BE2C (cell line): ENCODE data around the gene MEIS2.

ENCODE experiments used
- DNase-seq: peaks from one replicate; pipeline ENCODE4 v3.0.0-alpha.2; 2020
- H3K27me3 ChIP-seq: fragments of 250-450 bp; sonication (Bioruptor Pico); 2 replicates; pipeline ENCODE4 v1.5.1; 2020; ENCODE audit warnings: mild to moderate bottlenecking
- H3K36me3 ChIP-seq: fragments of 250-450 bp; sonication (Bioruptor Pico); 2 replicates; pipeline ENCODE4 v1.5.1; 2020; ENCODE audit warnings: mild to moderate bottlenecking
- H3K4me1 ChIP-seq: fragments of 250-450 bp; sonication (Bioruptor Pico); 2 replicates; pipeline ENCODE4 v1.5.1; 2020
- H3K4me3 ChIP-seq: 2 replicates; pipeline ENCODE4 v1.5.1; 2011; ENCODE audit warnings: low read depth, low read length
- H3K9me3 ChIP-seq: fragments of 250-450 bp; sonication (Bioruptor Pico); 2 replicates; pipeline ENCODE4 v1.5.1; 2020
- TF ChIP-seq, protein P1 (sequence below): IDR thresholded peaks from 2 replicates; pipeline ENCODE4 v1.5.1; 2012; ENCODE audit warnings: mild to moderate bottlenecking, low read depth, low read length

MEIS2 gene

DNA sequence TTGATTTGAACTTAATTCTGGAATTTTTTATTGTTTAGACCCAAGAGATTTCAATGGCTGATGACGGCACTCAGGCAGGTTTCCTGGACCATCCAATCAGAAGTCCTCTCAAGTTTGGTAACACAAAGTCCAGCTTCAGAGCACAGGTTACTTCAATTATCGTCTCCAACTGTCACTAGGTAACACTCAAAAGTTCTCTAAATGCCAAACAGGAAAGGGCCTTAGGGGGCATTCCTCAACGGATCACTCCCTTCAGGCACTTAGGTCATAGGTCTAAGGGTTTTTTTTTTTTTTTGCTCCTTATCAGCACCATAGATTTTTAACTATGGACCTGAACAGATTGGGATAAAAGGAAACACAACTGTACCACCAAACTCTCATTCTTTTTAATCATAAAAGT is 85.8 kb downstream of the MEIS2 start:
- Histone ChIP-seq H3K27me3 (no peaks in the 10 kb centered on the region), H3K36me3 (peaks cover 45% of the 10 kb centered on the region), H3K4me1 (peaks cover 29% of the 10 kb centered on the region), H3K4me3 (no peak overlapping the region), H3K9me3 (no peaks in the 10 kb centered on the region)
- no peak for DNase-seq
- TF ChIP-seq, protein P1, sequence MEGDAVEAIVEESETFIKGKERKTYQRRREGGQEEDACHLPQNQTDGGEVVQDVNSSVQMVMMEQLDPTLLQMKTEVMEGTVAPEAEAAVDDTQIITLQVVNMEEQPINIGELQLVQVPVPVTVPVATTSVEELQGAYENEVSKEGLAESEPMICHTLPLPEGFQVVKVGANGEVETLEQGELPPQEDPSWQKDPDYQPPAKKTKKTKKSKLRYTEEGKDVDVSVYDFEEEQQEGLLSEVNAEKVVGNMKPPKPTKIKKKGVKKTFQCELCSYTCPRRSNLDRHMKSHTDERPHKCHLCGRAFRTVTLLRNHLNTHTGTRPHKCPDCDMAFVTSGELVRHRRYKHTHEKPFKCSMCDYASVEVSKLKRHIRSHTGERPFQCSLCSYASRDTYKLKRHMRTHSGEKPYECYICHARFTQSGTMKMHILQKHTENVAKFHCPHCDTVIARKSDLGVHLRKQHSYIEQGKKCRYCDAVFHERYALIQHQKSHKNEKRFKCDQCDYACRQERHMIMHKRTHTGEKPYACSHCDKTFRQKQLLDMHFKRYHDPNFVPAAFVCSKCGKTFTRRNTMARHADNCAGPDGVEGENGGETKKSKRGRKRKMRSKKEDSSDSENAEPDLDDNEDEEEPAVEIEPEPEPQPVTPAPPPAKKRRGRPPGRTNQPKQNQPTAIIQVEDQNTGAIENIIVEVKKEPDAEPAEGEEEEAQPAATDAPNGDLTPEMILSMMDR: no peak

DNA sequence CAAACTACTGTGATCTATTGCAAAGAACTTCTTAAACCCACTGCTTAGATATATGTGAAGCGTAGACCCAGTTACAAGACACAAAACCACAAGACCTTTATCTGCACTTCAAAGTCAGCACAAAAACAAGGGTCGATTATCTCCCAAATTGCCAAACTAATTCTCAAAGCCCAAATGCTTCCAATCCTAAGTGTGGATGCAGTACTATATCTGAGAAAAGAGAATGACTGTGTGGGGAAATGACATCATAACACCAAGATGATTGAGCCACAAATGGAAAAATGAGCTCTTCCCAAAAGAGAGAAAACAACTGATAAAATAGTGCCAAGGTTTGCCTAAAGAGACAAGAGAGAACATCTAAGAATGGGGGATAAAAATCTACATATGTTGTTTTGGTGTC is 86.2 kb downstream of the MEIS2 start:
- DNase-seq: no peak
- Histone ChIP-seq H3K4me3 (no peak overlapping the region), H3K9me3 (no peaks in the 10 kb centered on the region), H3K27me3 (no peaks in the 10 kb centered on the region), H3K36me3 (peaks cover 41% of the 10 kb centered on the region), H3K4me1 (peaks cover 25% of the 10 kb centered on the region)
- TF ChIP-seq, protein P1: no peak

DNA sequence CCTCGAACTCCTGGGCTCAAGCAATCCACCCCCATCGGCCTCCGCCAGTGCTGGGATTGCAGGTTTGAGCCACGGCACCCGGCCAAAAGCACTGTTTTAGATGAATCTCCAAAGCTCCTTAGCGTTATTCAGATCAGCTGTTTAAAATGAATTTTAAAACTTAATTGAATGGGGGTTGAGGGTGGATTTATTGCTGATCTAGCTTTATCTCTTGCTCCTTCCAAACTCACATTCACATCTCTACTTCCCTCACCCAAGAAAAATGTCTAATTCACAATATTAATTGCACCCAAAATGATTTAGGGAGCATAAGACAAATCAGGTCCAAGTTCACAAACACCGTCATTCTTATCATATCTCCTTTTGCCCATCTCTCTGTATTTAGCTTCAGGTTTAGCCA is 89.8 kb downstream of the MEIS2 start:
- H3K27me3 ChIP-seq: no peaks in the 10 kb centered on the region
- no peak for DNase-seq
- H3K4me3 ChIP-seq: no peak overlapping the region
- peaks cover 33% of the 10 kb centered on the region for H3K36me3 ChIP-seq
- TF ChIP-seq, protein P1: no peak
- H3K4me1 ChIP-seq: peaks cover 11% of the 10 kb centered on the region
- H3K9me3 ChIP-seq: no peaks in the 10 kb centered on the region

DNA sequence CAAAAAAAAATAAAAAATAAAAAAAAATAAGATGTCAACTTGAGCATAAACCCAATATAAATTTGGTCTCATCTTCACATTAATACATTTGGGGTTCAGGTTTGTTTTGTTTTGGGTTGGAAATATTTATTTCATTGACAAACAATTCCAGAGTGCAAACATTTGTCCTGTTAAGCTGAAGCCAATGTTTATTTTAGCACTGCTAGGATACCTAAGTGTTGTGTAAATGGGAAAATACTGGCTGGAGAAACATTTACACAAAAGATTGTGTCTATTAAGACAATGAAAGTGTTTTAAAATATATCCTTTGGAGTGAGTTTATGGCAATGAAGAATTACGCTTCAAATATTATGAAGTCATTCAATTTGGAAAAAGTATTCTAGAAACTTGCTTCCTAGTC is 91.1 kb downstream of the MEIS2 start:
- Histone ChIP-seq H3K4me1 (peaks cover 8% of the 10 kb centered on the region), H3K4me3 (no peak overlapping the region), H3K36me3 (peaks cover 44% of the 10 kb centered on the region), H3K27me3 (no peaks in the 10 kb centered on the region), H3K9me3 (peaks cover under 1% of the 10 kb centered on the region; the same call in 1 of the 2 replicates)
- DNase-seq: no peak
- TF ChIP-seq, protein P1: no peak

DNA sequence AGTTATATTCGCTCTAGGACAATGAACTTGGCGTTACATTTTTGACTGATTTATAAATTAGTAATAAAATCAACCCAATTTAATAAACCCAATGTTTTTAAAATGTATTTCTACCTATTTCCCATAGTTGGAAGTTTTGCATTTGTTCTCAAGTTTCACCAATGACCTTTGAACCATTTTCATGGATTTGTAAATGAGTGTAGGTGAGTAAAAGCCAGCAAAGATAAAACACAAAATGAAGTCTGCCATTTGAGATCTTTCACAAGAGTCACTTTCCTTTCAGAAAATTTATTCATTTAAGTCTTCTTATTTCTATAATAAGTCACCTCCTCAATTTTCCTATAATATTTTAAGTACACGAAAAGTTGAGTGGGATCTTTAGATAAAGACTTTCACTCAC is 92.1 kb downstream of the MEIS2 start:
- H3K36me3 ChIP-seq: peaks cover 46% of the 10 kb centered on the region
- peaks cover 6% of the 10 kb centered on the region for H3K4me1 ChIP-seq
- DNase-seq: no peak
- TF ChIP-seq, protein P1: no peak
- H3K9me3 ChIP-seq: peaks cover 4% of the 10 kb centered on the region; the same call in 1 of the 2 replicates
- H3K27me3 ChIP-seq: no peaks in the 10 kb centered on the region
- no peak overlapping the region for H3K4me3 ChIP-seq

DNA sequence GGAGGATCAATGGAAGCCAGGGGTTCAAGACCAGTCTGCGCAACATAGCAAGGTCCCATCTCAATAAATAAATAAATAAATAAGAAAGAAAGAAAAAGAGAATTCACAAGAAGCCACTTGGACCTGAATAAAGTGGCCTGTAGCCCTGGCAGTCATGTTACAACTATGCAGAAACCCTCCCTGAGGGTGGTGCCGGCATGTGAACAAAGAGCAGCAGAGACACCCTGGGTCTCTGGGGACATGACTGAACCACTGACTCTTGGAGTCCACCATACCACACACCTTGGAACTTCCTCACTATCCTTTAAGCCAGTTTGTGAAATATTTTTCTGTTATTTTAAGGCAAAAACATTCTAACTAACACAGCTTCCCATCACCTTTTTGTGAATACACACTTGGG is 93.0 kb downstream of the MEIS2 start:
- peaks cover 40% of the 10 kb centered on the region for H3K36me3 ChIP-seq
- DNase-seq: no peak

More for the DNA sequence above, 93.0 kb downstream of the MEIS2 start:
- peaks cover 4% of the 10 kb centered on the region; the same call in 1 of the 2 replicates for H3K9me3 ChIP-seq
- H3K27me3 ChIP-seq: no peaks in the 10 kb centered on the region
- H3K4me1 ChIP-seq: peaks cover 6% of the 10 kb centered on the region
- TF ChIP-seq, protein P1: no peak
- H3K4me3 ChIP-seq: no peak overlapping the region
